ENCODE data around the gene FAM222A.

- TF ChIP-seq ZNF274 (IDR thresholded peaks at IDR 0.05; ENCODE audit: low read depth, low read length), result no peak
- no peak for TF ChIP-seq SUZ12 (IDR thresholded peaks at IDR 0.05; ENCODE audit: extremely low read depth, insufficient read depth, insufficient read length)
- TF ChIP-seq YY1 (IDR thresholded peaks at IDR 0.05; ENCODE audit: insufficient read depth, insufficient read length), result no peak
Observed at GRCh38 chr12:109783965-109784244, 70.3 kb downstream of the FAM222A start.

All from NT2/D1 (cell line).